TTC549 (cell line): ENCODE data around the gene OSBPL5.

Experiments used
- FAIRE-seq: peaks from 2 replicates; lab custom pipeline; 2012; peaks lifted over from hg19 to GRCh38; lab: Jason Lieb, UNC

OSBPL5 gene

DNA sequence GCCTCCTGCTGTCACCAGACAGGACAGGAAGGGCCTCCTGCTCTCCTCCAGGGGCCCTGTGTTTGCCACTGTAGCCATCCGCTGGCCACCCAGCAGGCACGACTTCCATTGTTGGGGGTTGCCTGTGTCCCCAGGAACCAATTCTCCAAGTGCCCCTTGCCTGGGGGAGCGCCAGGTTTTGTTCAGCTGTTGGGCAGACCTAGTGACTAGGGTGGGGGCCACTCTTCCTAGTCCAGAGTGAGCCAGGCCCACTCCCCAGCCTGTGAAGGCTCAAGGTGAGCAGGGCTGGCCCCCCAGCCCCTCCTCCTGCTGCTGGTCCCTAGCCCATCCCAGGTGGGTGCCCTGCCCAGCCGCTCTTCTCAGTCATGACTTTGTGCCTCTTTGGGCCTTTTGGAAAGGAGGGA lies 30.9 kb downstream of the OSBPL5 start:
- FAIRE-seq, result no peak

DNA sequence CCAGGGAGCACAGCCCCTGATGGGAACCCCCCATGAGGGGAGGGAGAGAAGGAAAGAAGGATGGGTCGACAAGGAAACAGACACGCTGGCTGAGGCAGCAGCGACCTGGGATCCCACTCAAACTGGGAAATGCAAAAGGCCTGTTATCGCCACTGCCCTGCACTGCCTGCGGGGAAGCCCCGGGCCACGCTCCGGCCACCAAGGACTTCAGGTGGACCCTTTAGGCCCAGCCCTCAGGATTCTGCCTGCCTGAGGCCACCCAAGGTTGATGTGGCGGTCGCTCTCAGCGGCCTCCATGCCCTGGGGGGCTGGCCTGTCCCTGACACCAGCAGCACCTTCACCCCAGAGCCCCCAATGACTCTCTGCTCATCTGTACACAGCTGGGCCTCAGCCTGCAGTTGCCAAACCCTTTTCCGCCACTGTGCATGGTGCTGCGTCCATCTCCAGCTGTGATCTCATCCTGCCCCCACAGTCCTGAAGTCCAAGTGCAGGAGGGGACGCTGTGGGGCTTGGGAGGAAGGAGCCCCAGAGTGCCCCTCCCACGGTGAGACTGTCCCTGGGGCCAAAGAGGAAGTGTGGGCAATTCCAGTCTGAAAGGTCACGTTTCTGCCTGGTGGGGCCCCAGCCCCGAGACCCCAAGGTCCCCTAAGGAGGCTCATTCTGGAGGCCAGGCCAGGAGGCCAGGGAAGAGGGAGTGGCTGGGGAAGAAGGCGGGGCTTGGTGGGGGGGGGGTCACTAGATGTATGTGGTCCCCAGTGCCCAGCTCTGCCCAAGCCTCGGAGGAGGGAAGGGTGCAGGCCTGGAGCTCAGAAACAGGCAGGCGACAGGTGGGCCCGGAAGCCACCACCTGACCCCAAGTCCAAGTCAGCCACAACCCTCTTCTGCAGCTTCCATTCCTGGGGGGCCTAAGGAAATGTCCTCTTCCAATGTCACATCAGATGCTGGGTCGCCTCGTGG lies 31.6 kb downstream of the OSBPL5 start:
- no peak for FAIRE-seq

DNA sequence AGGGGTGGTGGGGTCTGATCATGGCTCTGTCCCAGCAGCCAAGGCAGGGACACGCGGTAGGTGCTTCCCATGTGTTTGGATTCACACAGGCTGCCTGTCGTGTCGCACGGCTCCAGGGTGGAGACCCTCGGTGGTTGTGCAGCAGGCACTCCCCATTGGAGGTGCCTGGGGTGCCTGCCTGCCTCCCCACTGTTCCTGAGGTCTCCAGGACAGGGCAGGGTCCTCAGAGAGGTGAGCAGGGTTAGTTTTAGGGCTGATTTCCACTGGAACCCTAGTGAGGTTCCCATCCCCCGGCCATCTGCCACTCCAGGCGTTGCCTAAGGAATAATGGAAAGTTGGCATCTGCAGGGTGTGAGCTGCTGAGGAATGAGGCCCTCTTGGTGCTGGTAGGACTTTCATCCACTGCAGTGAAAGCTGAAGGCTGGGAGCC lies 32.3 kb downstream of the OSBPL5 start:
- no peak for FAIRE-seq

DNA sequence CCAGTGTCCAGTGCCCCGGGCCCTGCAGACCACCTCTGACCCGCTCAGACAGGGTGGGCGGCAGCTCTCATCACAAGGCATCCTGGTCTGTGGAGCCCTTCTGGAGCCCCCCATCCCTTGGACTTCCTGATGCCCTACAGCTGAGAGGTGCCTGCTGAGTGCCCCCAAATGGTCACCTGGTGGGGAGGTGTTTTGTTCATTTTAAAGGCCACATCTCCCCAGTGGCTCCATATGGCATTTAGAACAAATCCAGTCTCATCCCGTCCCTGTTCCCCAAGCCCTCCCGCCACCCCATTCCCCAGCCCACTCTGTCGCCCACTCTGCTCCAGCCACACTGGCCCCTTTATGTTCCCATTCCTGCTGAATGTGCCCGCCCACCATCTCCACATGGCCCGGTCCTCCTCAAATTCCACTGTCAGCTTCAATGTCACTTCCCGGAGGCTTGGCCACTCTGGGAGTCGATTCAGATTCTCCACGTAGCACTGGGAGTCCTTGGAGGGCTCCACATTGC lies 32.8 kb downstream of the OSBPL5 start:
- FAIRE-seq, result no peak

DNA sequence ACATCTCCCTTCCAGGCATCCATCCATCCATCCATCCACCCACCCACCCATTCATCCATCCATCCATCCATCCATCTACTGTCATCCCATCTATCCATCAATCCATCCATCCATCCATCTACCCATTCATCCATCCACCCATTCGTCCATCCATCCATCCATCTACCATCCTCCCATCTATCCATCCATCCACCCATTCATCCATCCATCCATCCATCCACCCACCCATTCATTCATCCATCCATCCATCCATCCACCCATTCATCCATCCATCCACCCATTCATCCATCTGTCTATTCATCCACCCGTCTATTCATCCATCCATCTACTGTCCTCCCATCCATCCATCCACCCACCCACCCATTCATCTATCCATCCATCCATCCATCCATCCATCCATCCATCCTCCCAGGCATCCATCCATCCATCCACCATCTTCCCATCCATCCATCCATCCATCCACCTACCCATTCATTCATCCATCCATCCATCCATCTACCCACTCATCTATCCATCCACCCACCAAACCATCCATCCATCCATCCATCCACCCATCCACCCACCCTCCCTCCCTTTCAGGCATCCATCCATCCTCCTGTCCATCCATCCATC lies 33.7 kb downstream of the OSBPL5 start:
- FAIRE-seq, result no peak

DNA sequence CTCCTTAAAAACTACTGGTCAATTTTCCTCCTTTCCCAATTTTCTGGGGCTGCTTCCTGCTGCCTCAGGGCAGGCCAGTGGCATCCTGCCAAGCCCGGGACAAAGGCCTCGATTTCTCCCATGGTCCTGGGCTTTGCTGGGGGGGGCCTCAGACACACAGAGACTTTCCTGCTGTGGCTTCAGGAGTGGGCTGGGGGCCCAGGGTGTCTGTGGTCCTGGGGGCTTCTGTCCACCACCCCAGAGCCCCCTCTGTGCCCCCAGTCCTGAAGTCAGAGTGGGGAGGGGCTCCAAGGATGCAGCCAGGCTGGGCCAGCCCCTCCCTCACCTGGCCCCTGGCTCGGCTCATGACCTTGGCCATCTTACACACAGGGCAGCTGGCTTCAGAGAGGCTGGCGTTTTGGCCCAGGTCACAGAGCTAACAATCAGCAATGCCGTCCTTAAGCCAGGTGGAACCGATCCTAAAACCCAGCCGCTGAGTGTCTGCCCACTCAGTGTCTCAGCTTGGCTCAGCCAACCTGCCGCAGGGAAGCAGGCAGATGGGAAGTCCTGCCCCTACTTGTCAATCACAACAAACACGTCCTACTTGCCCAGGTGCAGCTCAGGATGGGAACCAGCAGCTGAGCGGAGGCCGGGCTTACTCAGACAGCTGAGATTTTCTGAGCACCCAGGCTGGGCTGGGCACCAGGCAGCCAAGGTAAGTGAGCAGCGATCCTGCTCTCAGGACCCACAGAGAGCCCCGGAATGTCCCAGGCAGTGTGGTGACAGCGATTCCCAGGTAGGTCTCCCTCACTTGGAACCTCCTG lies 34.6 kb downstream of the OSBPL5 start:
- no peak for FAIRE-seq

DNA sequence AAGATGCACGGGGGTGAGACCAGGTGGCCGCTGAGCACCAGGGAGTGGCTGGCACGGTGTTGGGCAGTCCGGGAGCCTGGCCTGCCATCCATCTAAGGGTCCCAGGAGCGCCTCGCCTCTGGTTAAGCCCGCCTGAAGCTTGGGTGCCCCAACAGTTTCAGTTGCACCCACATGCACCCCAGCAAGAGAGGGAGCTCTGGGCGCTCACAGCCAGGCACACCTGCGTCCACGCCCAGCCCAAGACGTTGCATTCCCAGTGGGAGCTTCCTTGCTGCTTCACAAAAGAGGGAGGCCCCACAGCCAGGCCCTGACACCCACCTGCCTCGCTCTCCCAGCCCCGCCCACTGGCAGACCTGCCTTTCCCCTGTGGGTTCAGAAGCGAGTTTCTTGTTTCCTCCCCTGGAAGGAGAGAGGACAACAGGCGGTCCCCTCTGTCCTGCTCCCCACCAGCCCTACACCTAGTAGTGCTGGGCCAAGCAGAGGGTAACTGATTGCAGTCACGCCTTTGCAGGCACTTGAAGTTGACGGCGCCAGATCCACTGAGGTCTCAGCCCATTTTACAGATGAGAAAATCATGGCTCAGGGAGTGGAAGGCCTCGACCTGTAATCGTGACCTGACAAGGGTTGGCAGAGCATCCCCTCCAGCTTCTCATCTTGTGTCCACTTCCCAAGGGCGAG lies 35.4 kb downstream of the OSBPL5 start:
- FAIRE-seq, result no peak

DNA sequence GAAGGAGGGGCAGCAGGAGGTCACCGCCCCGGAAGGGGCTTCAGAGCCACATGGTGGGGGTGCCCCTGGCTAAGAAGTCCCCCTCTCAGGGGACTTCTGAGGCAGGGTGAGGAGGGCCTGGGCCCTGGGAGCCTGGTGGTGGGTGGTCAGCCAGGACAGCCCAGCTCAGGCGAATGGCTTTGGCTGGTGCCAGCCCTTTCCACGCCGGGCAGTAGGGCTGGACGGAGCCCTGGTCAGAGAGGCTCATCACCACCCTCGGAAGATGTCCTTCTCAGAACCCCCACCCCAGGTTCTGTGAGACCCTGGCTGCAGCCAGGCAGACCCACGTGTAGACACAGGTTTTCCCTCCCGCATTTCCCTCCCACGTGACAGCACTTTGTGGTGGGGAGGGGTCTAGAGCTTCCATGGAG lies 35.9 kb downstream of the OSBPL5 start:
- no peak for FAIRE-seq

DNA sequence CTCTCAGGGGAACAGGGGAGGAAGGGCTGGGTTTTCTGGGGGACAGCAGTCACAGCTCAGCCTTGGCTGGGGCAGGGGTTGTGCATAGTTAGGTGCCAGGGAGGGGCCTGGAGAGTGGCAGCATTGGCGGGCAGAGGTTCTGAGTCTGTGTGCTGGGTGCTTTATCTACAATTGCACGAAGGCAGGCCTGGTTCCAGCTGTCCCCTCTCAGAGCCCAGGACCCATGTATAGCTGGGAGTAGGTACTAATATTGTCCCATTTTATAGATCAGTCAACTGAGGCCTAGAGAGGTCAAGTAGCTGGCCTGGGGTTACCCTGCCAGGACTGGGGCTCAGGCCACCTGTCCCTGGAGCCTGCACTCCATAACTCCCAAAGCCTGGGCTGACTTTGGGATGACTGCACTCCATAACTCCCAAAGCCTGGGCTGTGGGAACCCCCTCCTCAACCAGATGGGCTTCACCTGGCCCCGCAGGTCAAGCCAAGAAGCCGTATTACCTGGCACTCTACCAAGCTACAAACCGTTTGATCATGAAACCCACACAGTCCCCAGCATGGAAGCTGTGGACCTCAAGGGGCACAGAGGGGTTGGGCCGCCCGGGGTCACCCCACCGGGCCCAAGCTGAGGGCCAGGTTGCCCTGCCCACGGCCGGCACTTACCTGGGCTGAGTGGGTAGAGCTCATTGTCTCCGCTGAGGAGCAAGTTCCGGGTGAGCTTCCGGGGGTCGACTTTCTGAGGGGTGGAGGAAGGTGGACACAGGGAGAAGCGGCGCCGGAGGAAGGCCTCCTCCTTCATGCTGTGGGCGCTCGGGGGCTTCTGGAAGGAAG lies 36.5 kb downstream of the OSBPL5 start:
- no peak for FAIRE-seq

DNA sequence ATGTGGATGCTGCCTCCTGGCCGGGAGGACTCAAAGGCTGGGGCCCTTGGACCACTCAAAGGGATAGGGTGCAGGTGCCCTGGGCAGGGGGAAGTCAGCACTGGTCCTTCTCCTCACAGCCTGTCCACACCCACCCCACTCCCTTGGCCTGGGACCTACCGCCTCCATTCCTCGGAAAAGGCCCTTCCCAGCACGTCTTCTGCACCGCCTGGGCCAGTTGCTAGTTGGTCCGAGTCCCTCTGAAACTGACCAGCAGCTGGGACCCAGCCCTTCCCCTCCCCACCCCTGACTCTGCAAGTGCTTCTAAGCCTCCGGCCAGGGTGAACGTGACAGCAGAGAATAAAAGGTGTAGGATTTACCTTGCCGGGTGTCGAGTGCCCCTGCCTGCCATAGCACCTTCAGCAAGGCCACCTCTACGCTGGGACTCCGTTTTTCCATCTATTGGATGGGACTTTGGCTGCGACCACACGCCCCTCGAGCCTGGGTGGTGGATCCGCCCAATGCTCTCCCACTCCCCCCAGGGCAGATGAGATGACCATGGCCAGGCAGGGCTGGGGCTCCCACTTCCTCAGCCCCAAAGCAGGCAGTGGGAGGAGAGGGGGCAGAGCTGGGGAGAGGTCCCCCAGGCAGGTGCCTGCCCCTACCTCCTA lies 37.3 kb downstream of the OSBPL5 start:
- no peak for FAIRE-seq

DNA sequence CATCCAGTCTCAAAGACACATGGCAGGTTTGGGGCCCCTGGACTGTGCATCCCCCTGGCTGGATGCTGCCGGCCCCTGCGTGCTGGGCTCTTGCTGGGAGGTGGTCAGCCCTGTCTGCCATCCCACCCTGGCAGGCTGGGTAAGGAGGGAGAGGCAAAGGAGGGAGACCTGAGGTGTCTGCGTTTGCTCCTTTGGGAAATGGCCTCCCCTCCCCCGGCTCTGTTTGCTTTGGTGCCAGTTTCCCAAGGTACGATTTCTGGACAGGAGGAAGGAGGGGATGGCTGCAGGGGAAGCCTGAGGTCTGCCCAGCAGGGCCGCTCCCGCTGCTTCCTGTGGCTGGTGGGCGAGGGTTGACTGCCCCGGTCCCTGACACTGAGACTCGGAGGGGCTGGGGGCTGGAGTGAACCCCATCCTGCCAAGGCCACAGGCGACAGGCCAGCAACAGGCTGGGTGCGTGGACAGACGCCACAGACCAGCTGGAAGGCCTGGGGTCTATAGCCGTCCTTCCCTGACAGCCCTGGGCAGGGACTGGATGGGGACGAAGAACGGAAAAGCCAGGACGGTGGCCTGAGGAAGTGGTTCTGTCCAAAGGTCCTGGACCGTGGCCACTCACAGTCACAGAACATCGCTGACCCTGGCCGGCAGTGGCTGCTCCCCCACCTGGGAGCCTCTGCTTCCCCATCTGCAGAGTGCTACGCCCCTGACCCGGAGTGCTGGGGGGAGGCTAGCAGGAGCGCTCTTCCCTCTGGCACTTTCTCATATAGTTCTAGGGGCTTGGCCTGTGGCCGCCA lies 38.0 kb downstream of the OSBPL5 start:
- FAIRE-seq, result no peak

DNA sequence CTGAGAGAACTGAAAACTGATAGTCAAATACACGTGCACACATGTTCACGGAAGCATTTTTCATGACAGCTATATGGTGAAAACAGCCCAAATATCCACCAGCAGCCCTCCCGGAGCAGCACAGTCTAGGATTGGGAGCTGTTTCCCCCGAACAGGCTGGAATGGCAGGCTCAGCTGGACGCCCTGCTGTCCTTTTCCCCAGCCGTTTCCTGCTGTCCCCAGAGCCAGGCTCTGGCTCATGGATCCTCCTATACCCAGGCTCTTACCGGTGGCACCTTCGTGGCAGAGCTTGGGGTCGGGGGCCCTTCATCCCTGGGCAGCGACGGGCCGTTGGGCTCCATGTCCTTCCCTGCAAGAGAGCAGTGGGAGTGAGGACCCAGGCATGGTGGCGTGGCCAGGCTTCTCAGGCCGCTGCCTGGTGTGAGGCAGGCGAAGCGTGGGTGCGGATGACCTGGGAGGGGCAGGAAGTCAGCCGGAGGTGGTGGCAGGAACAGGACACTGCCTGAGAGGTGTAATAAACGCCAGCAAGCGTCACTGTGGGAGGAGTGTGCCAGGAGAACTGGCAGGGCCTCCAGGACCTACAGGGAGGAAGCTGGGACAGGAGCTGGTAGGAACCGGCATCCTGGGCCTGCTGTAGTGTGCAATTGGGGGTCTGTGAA lies 38.8 kb downstream of the OSBPL5 start:
- no peak for FAIRE-seq

DNA sequence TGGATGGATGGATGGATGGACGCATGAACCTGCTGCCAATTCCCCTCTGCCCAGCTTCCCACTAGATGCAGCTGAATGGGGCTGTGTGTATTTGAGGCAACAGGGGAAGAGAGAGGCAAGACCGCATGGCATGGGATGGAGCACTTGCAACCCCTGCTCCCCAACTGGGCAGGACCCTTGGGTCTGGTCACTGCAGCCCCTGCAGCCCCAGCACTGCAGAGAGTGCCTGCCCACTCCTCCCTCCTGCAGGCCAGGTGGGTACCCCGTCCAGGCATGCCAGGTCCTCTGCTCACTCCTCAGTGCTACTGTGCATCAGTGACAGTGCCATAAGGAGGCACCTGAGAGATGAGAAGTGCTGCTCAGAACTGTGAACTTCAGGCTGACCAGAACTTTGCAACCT lies 40.3 kb downstream of the OSBPL5 start:
- no peak for FAIRE-seq

DNA sequence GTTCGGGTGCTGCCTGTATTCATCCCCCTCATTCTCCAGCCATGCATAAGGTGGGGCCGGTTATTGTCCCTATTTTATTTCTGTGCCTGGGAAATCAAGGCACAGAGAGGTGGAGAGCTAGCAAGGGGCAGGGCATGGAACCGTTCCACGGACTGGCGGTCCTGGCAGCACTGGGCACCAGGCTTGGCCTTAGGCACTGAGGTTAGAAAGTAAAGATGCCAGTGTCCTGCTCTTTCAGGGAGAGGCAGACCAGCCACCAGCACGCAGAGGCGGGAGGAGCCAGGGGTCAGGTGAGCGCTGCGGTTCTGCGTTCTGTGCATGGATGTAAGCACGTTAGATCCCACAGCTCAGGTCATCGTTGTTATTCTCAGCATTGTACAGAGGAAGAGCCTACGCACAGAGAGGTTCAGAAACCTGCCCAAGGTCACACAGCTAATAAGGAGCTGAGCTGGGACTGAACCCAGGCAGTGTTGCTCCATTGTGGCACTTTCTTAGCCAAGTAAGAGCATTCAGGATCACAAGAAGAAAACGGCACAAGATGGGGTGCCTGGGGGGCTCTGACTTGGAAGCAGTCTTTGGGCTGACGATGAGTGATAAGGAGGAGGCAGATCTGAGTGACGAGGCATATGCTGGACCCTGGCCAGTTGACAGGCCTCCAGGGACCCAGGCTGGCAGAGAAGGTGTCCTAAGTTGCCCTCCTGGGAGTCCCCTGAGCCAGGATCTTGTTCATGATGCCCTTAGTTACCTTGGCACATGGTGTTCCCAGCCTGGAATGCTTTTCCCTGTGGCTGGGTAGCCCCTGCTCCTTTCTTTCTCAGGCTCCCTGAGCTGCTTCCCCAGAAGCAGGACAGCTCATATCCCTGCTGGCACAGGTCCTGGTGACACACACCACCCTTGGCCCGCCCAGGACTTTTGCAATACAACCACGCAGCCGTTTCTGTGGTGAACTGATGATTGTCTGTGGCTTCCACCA lies 41.1 kb downstream of the OSBPL5 start:
- no peak for FAIRE-seq

DNA sequence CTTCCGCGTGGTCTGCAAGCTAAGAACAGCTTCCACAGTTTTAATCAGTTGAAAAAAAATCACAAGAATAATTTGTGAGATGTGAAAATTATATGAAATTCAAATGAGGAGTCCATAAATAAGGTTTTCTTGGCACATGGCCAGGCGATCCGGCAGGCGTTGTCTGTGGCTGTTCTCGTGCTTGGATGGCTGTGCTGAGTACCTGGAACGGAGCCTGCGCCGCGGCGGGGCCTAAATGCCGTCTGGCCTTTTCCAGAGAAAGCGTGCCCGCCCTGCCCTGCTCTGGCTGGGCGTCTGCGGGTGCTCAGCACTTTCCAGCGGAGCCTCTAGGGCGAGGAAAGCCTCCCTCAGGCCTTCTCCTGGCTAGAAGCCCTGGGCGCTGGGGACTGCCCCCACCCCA lies 41.8 kb downstream of the OSBPL5 start:
- FAIRE-seq, result no peak

DNA sequence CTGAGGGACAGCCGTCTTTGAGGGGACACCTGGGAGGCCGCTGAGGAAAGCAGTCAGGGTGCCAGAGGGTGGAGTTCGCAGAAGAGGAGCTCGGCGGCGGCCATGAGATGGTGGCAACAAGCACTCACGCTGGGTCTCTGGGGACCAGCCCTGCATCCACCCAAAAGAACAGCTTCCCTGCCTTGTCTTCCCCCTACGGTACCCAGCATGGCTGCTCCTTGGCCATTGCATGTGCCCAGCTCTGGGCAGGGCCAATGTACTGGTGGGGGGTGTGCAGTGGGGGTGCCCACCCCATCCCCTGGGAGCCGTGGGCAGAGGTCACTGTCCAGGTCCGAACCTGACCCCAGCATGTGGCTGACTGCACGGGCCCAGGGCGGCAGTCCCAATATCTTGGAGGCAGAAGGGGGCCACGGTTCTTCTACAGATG lies 42.3 kb downstream of the OSBPL5 start:
- FAIRE-seq, result no peak

DNA sequence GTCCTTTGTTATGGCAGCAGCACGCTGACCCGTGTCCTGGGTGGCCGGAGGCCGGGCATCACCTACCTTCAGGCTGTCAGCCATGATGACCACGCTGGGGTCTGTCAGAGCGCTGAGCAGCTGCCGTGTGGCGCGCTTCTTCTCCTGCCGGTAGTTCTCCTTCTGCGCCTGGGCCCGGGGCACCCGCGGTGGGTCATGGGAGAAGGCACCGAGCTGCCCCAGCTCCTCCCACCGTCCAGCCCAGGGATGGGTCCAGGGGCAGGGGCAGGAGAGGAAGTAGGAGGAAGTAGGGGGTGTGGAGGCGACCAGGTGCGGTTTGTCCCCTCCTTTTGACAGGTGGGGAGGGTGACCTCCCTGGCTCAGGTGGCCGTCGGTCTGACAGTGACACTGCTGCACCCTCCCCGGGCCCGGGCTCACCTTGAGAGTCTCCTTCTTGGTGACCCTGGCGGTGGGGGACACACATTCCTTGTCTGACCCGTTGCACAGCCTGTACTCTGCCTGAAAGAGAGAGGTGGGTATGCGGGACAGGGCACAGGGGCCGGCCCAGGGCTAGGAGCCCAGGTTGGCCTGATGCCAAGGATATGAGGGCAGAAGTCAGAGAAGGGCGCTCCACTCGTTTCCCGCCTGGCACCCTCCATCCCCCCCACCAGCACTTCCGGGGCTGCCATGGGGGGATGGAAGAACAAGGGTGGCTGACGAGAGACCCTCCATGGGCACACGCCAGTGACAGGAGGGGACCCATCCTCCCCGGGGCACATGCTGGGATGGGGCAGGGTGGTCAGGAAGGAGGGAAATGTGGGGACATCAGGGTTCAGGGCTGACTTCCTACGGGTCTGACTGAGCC lies 43.0 kb downstream of the OSBPL5 start:
- FAIRE-seq, result no peak
